UCSD-AML1 (cell line): ENCODE measurements around the gene QRICH1.
"Not testable (repeated sequence)": the region's sequence is repeated elsewhere in the genome, so short reads cannot be mapped to it uniquely, and the experiment has no call there.

Source experiments
- DNase-seq: peaks from one replicate; lab custom pipeline; 2025; ENCODE audit not compliant: unreplicated experiment; lab: John Stamatoyannopoulos, UW

QRICH1 gene

GRCh38 chr3:49017971-49018706 is 75.7 kb downstream of the QRICH1 start, which contains the start of gene DALRD3:
TSS of gene DALRD3 (minus strand) at chr3:49018580. CDS start at chr3:49018564, 16 bp downstream.
- DNase-seq, result peak; percentile 77

- DNase-seq, result no peak
These were observed 76.5 kb downstream of the QRICH1 start for GRCh38 chr3:49017229-49017970.

GRCh38 chr3:49016414-49017228 is 77.2 kb downstream of the QRICH1 start:
- no peak for DNase-seq

- DNase-seq, result no peak
These were observed 78.1 kb downstream of the QRICH1 start for GRCh38 chr3:49015765-49016164.

- no peak for DNase-seq
These were observed 78.8 kb downstream of the QRICH1 start for GRCh38 chr3:49015072-49015471.

GRCh38 chr3:49013738-49014660 is 79.9 kb downstream of the QRICH1 start:
- peak; percentile 49 for DNase-seq

GRCh38 chr3:49013113-49013737 is 80.6 kb downstream of the QRICH1 start:
- no peak for DNase-seq

GRCh38 chr3:49012441-49013017 is 81.3 kb downstream of the QRICH1 start:
- DNase-seq, result no peak

GRCh38 chr3:49009396-49009795 is 84.5 kb downstream of the QRICH1 start:
- DNase-seq, result no peak

- DNase-seq, result not testable (repeated sequence)
These were observed 85.2 kb downstream of the QRICH1 start for GRCh38 chr3:49008627-49009026.

GRCh38 chr3:49007771-49008528 is 85.9 kb downstream of the QRICH1 start:
- DNase-seq, result peak; percentile 85

- DNase-seq, result peak; percentile 96
These were observed 86.7 kb downstream of the QRICH1 start, which contains the start of gene WDR6 for GRCh38 chr3:49007068-49007770. TSS of gene WDR6 (plus strand) at chr3:49007391. CDS start at chr3:49007432, 41 bp downstream.

- no peak for DNase-seq
These were observed 87.3 kb downstream of the QRICH1 start for GRCh38 chr3:49006408-49007067.

GRCh38 chr3:49005998-49006397 is 87.9 kb downstream of the QRICH1 start:
- no peak for DNase-seq

GRCh38 chr3:49005303-49005680 is 88.6 kb downstream of the QRICH1 start:
- DNase-seq, result no peak

- DNase-seq, result no peak
These were observed 89.2 kb downstream of the QRICH1 start for GRCh38 chr3:49004352-49005302.
